Neural cell (in vitro differentiated cells): Measurements from ENCODE around the gene KANSL1L. TPM values are rescaled to one million over a fixed set of nuclear protein-coding genes. Genes with fewer than 3 reads are reported as not detected.

ENCODE experiments used
- H2AFZ ChIP-seq: fragments of 200-600, 300-800 bp; sonication (generic), shearing (Covaris generic); 2 replicates; pipeline ENCODE4 v1.6.0; 2014; ENCODE audit warnings: low read depth, mild to moderate bottlenecking, antibody characterized with exemption, low read length, moderate library complexity
- H3F3A ChIP-seq: fragments of 200-600 bp; shearing (Covaris generic); 2 replicates; pipeline ENCODE4 v1.6.1; 2016; ENCODE audit warnings: mild to moderate bottlenecking, moderate library complexity, mixed read lengths, antibody characterized with exemption, low read length; ENCODE audit not compliant: insufficient read depth, poor library complexity, severe bottlenecking
- H3K27ac ChIP-seq: fragments of 200-600, 300-800 bp; sonication (generic), shearing (Covaris generic); 2 replicates; pipeline ENCODE4 v1.5.1; 2014; ENCODE audit warnings: mild to moderate bottlenecking, low read length, moderate library complexity
- H3K27me3 ChIP-seq: fragments of 300-800, 200-600 bp; sonication (generic), shearing (Covaris generic); 2 replicates; pipeline ENCODE4 v1.6.0; 2014; ENCODE audit warnings: mild to moderate bottlenecking, low read depth, low read length, moderate library complexity; ENCODE audit not compliant: insufficient read depth
- H3K36me3 ChIP-seq: fragments of 300-800, 200-600 bp; sonication (generic), shearing (Covaris generic); 2 replicates; pipeline ENCODE4 v1.5.1; 2014; ENCODE audit warnings: mild to moderate bottlenecking, antibody characterized with exemption, low read length, moderate library complexity; ENCODE audit not compliant: insufficient read depth
- H3K4me2 ChIP-seq: fragments of 300-800, 200-600 bp; sonication (generic), shearing (Covaris generic); 2 replicates; pipeline ENCODE4 v1.6.0; 2014; ENCODE audit warnings: mild to moderate bottlenecking, low read length
- H3K4me3 ChIP-seq: fragments of 300-800, 200-600 bp; sonication (generic), shearing (Covaris generic); 2 replicates; pipeline ENCODE4 v1.5.1; 2014; ENCODE audit warnings: mild to moderate bottlenecking, low read length, moderate library complexity
- H3K79me2 ChIP-seq: fragments of 200-600 bp; shearing (Covaris generic); replicated peaks from 2 replicates; pipeline ENCODE4 v1.6.0; 2014; ENCODE audit warnings: mild to moderate bottlenecking, low read length, moderate library complexity; ENCODE audit not compliant: insufficient read depth
- H3K9ac ChIP-seq: fragments of 300-800, 200-600 bp; sonication (generic), shearing (Covaris generic); 2 replicates; pipeline ENCODE4 v1.6.1; 2016; ENCODE audit warnings: mild to moderate bottlenecking, low read length, mixed read lengths
- H3K9me2 ChIP-seq: fragments of 200-600 bp; shearing (Covaris generic); 2 replicates; pipeline ENCODE4 v1.6.1; 2016; ENCODE audit warnings: mild to moderate bottlenecking, low read length, mixed read lengths; ENCODE audit not compliant: insufficient read depth
- H3K9me3 ChIP-seq: fragments of 200-600, 300-800 bp; sonication (generic), shearing (Covaris generic); 2 replicates; pipeline ENCODE4 v1.6.1; 2016; ENCODE audit warnings: mild to moderate bottlenecking, mixed run types, low read length, moderate library complexity, mixed read lengths
- H4K20me1 ChIP-seq: fragments of 200-600 bp; shearing (Covaris generic); 2 replicates; pipeline ENCODE4 v1.6.1; 2016; ENCODE audit warnings: mild to moderate bottlenecking, mixed run types; ENCODE audit not compliant: insufficient read depth
- CTCF ChIP-seq: fragments of 450-650 bp; IDR thresholded peaks from 2 replicates; pipeline ENCODE4 v1.5.1; 2014; ENCODE audit warnings: antibody characterized with exemption, mild to moderate bottlenecking, moderate library complexity; ENCODE audit not compliant: poor library complexity, severe bottlenecking
- EP300 ChIP-seq: fragments of 450-650 bp; conservative IDR thresholded peaks from 2 replicates; pipeline ENCODE4 v1.6.1; 2014; ENCODE audit warnings: antibody characterized with exemption, mild to moderate bottlenecking, moderate library complexity; ENCODE audit not compliant: poor library complexity, severe bottlenecking
- EZH2 ChIP-seq: fragments of 200-600, 300-800 bp; shearing (Covaris generic), sonication (generic); IDR thresholded peaks from 2 replicates; pipeline ENCODE4 v1.6.1; 2014; ENCODE audit warnings: antibody characterized with exemption, low read length, borderline replicate concordance, mild to moderate bottlenecking; ENCODE audit not compliant: insufficient read depth, poor library complexity, severe bottlenecking
- MXI1 ChIP-seq: fragments of 450-650 bp; conservative IDR thresholded peaks from 2 replicates; pipeline ENCODE4 v1.6.1; 2014; ENCODE audit warnings: antibody characterized with exemption, mild to moderate bottlenecking; ENCODE audit not compliant: poor library complexity, severe bottlenecking
- POLR2AphosphoS5 ChIP-seq: IDR thresholded peaks from 2 replicates; pipeline ENCODE4 v1.6.1; 2012
- RAD21 ChIP-seq: fragments of 450-650 bp; conservative IDR thresholded peaks from 2 replicates; pipeline ENCODE4 v1.6.1; 2014; ENCODE audit warnings: antibody characterized with exemption, mild to moderate bottlenecking, moderate library complexity
- REST ChIP-seq: IDR thresholded peaks from 2 replicates; pipeline ENCODE4 v1.6.1; 2012; ENCODE audit warnings: borderline replicate concordance
- SMC3 ChIP-seq: fragments of 450-650 bp; conservative IDR thresholded peaks from 2 replicates; pipeline ENCODE4 v1.6.1; 2014; ENCODE audit warnings: antibody characterized with exemption, mild to moderate bottlenecking, moderate library complexity; ENCODE audit not compliant: poor library complexity
- TAF1 ChIP-seq: IDR thresholded peaks from 2 replicates; pipeline ENCODE4 v1.6.1; 2012; ENCODE audit warnings: low read depth
- polyA plus RNA-seq: library from polyadenylated mRNA; depleted of rRNA; stranded (reverse); fragments of >200 nt; gene quantifications from 2 replicates; pipeline ENCODE4 v1.2.3, GENCODE V29; 2014

Gene KANSL1L
- polyA plus RNA-seq, 1 donor from 2014 or later, result 27.6 TPM

GRCh38 chr2:210180477-210180876, 9.3 kb upstream of the KANSL1L start:
- H3K27ac ChIP-seq, result no peak overlapping the region
- no peaks in the 10 kb centered on the region for H3K36me3 ChIP-seq
- H3K9me3 ChIP-seq, result no peaks in the 10 kb centered on the region
- no peaks in the 10 kb centered on the region for H3K9me2 ChIP-seq
- no peak overlapping the region for H3K9ac ChIP-seq
- no peaks in the 10 kb centered on the region for H3K27me3 ChIP-seq
- H3K4me2 ChIP-seq, result no peak overlapping the region
- TF ChIP-seq MXI1, result no peak
- TF ChIP-seq SMC3, result no peak
- no peak for TF ChIP-seq EP300
- no peak for TF ChIP-seq RAD21
- TF ChIP-seq CTCF, result no peak
- no peak for TF ChIP-seq EZH2
- no peak for TF ChIP-seq POLR2AphosphoS5
- no peak for TF ChIP-seq REST
- no peak for TF ChIP-seq TAF1
- H2AFZ ChIP-seq, result no peak overlapping the region
- no peak overlapping the region for H3K4me3 ChIP-seq
- H4K20me1 ChIP-seq, result no peaks in the 10 kb centered on the region
- no peaks in the 10 kb centered on the region for H3K79me2 ChIP-seq
- no peaks in the 10 kb centered on the region for H3F3A ChIP-seq

GRCh38 chr2:210179351-210179990, 8.3 kb upstream of the KANSL1L start:
- TF ChIP-seq EZH2 (no peak), SMC3 (no peak), TAF1 (no peak), REST (no peak)
- Histone ChIP-seq H3F3A (no peaks in the 10 kb centered on the region), H3K4me3 (no peak overlapping the region), H3K4me2 (no peak overlapping the region), H3K27me3 (no peaks in the 10 kb centered on the region), H2AFZ (no peak overlapping the region), H4K20me1 (no peaks in the 10 kb centered on the region), H3K79me2 (no peaks in the 10 kb centered on the region), H3K27ac (no peak overlapping the region), H3K36me3 (no peaks in the 10 kb centered on the region), H3K9me2 (no peaks in the 10 kb centered on the region), H3K9me3 (no peaks in the 10 kb centered on the region), H3K9ac (no peak overlapping the region)
